HCT116 (cell line): ENCODE results near the gene INIP. TPM values are rescaled to one million over a fixed set of nuclear protein-coding genes. Genes with fewer than 3 reads are reported as not detected.

Source experiments
- ATAC-seq: fragments of 200-7000 bp; cut with Tn5 transposase; 2 replicates; pipeline ENCODE4 v1.9.1; 2020; ENCODE audit warnings: mild to moderate bottlenecking, moderate library complexity
- BruUV-seq: library from RNA; stranded (reverse); fragments of 400-500 nt; replicated peaks from 2 replicates; lab custom pipeline; 2021; lab: Mats Ljungman, UMichigan
- CTCF ChIA-PET: fragments of 300-600 bp; sonication (Branson Sonifier 250); formaldehyde crosslinking; loops from one replicate; lab custom pipeline; 2021; ENCODE audit warnings: antibody characterized with exemption; lab: Charles Lee
- POLR2A ChIA-PET: fragments of 300-600, 350-600 bp; sonication (Branson Sonifier 250); formaldehyde crosslinking; loops from one replicate; lab custom pipeline; 2021; ENCODE audit warnings: antibody characterized with exemption; lab: Charles Lee
- RAD21 ChIA-PET, 2 experiments: fragments of 300-600 bp; sonication (Branson Sonifier 250); formaldehyde crosslinking; loops; one replicate each; lab custom pipeline; 2023; ENCODE audit warnings: low total read pairs in 2 of 2; ENCODE audit not compliant: uncharacterized antibody in 2 of 2, unreplicated experiment in 2 of 2, low non-redundant PET in 1 of 2; lab: Charles Lee
- DNase-seq: peaks from one replicate; pipeline ENCODE4 v3.0.0-alpha.2; 2010; ENCODE audit warnings: low read depth, low spot score
- H2AFZ ChIP-seq: fragments of 200-600 bp; shearing (Covaris generic), sonication (generic); 2 replicates; pipeline ENCODE4 v1.6.1; 2017; ENCODE audit warnings: low read depth, mixed run types, mixed read lengths, antibody characterized with exemption, low read length; ENCODE audit not compliant: poor library complexity, severe bottlenecking
- H3K27ac ChIP-seq: 2 replicates; pipeline ENCODE4 v1.5.1; 2012; ENCODE audit warnings: low read depth, low read length
- H3K27me3 ChIP-seq: fragments of 200-600 bp; sonication (generic); 2 replicates; pipeline ENCODE4 v1.6.1; 2016; ENCODE audit warnings: mixed run types, low read length, mixed read lengths; ENCODE audit not compliant: insufficient read depth
- H3K36me3 ChIP-seq, 2 experiments: fragments of 200-500 bp in 1 of 2; fragments of 200-600 bp in 1 of 2; sonication (Bioruptor generic) in 1 of 2; sonication (generic) in 1 of 2; 2 replicates each; pipeline versions ENCODE4 v1.5.1 to v1.6.1; 2014 to 2016; ENCODE audit warnings: low read length in 2 of 2, inconsistent platforms in 1 of 2, mixed read lengths in 1 of 2, mixed run types in 1 of 2; ENCODE audit not compliant: insufficient read depth in 2 of 2, control insufficient read depth in 1 of 2
- H3K4me1 ChIP-seq, 2 experiments: fragments of 200-600 bp in 1 of 2; sonication (generic) in 1 of 2; 2 replicates each; pipeline versions ENCODE4 v1.5.1 to v1.6.1; 2012 to 2017; ENCODE audit warnings: low read length in 2 of 2, inconsistent platforms in 1 of 2, mild to moderate bottlenecking in 1 of 2, mixed read lengths in 1 of 2, mixed run types in 1 of 2, moderate library complexity in 1 of 2; ENCODE audit not compliant: insufficient read depth in 2 of 2, control insufficient read depth in 1 of 2
- H3K4me2 ChIP-seq: fragments of 200-600 bp; sonication (generic); 2 replicates; pipeline ENCODE4 v1.6.1; 2017; ENCODE audit warnings: mixed run types, low read length, mixed read lengths
- H3K4me3 ChIP-seq, 2 experiments: fragments of 200-600 bp in 1 of 2; sonication (generic) in 1 of 2; replicated peaks in 1 of 2; 2 replicates each; pipeline ENCODE4 v1.5.1; 2011 to 2016; ENCODE audit warnings: low read length in 2 of 2, control low read depth in 1 of 2, low read depth in 1 of 2, mild to moderate bottlenecking in 1 of 2, mixed read lengths in 1 of 2, mixed run types in 1 of 2
- H3K79me2 ChIP-seq: fragments of 200-600 bp; sonication (generic); 2 replicates; pipeline ENCODE4 v1.6.1; 2017; ENCODE audit warnings: mild to moderate bottlenecking, mixed run types, low read length, moderate library complexity, mixed read lengths; ENCODE audit not compliant: insufficient read depth
- H3K9ac ChIP-seq: fragments of 200-600 bp; sonication (generic); 2 replicates; pipeline ENCODE4 v1.6.1; 2016; ENCODE audit warnings: low read length, mixed read lengths
- H3K9me2 ChIP-seq: fragments of 200-600 bp; sonication (generic), shearing (Covaris generic); 2 replicates; pipeline ENCODE4 v1.6.1; 2017; ENCODE audit warnings: mixed run types, mild to moderate bottlenecking, moderate library complexity; ENCODE audit not compliant: insufficient read depth
- H3K9me3 ChIP-seq, 2 experiments: fragments of 200-500 bp in 1 of 2; fragments of 200-600 bp in 1 of 2; sonication (Bioruptor generic) in 1 of 2; sonication (generic) in 1 of 2; 2 replicates each; pipeline ENCODE4 v1.6.1; 2014 to 2017; ENCODE audit warnings: low read length in 2 of 2, mixed read lengths in 2 of 2, inconsistent platforms in 1 of 2, low read depth in 1 of 2, mild to moderate bottlenecking in 1 of 2, mixed run types in 1 of 2, moderate library complexity in 1 of 2; ENCODE audit not compliant: control insufficient read depth in 1 of 2, insufficient read depth in 1 of 2
- H4K20me1 ChIP-seq: fragments of 200-600 bp; sonication (generic), shearing (Covaris generic); 2 replicates; pipeline ENCODE4 v1.6.1; 2017; ENCODE audit warnings: mixed run types, mild to moderate bottlenecking, moderate library complexity; ENCODE audit not compliant: insufficient read depth
- CBX3 ChIP-seq: IDR thresholded peaks from 2 replicates; pipeline ENCODE4 v1.6.1; 2012; ENCODE audit warnings: low read depth
- EGR1 ChIP-seq: IDR thresholded peaks from 2 replicates; pipeline ENCODE4 v1.6.1; 2012; ENCODE audit warnings: low read depth
- ELF1 ChIP-seq: IDR thresholded peaks from 2 replicates; pipeline ENCODE4 v1.6.1; 2012; ENCODE audit warnings: low read depth, borderline replicate concordance
- EZH2phosphoT487 ChIP-seq: fragments of 200-600 bp; IDR thresholded peaks from 2 replicates; pipeline ENCODE4 v1.6.1; 2018; ENCODE audit warnings: antibody characterized with exemption, borderline replicate concordance
- FOSL1 ChIP-seq: IDR thresholded peaks from 2 replicates; pipeline ENCODE4 v1.6.1; 2012; ENCODE audit warnings: low read depth
- JUND ChIP-seq: IDR thresholded peaks from 2 replicates; pipeline ENCODE4 v1.6.1; 2012
- POLR2A ChIP-seq: IDR thresholded peaks from 2 replicates; pipeline ENCODE4 v1.7.0; 2011; ENCODE audit warnings: borderline replicate concordance; ENCODE audit not compliant: insufficient read depth, insufficient read length; ENCODE audit errors: extremely low read depth
- POLR2AphosphoS5 ChIP-seq: IDR thresholded peaks from 2 replicates; pipeline ENCODE4 v1.6.1; 2011; ENCODE audit warnings: mild to moderate bottlenecking, low read depth, low read length, moderate library complexity
- SRF ChIP-seq: IDR thresholded peaks from 2 replicates; pipeline ENCODE4 v1.6.1; 2012; ENCODE audit warnings: low read depth
- TCF7L2 ChIP-seq: IDR thresholded peaks from 2 replicates; pipeline ENCODE4 v1.7.0; 2011; ENCODE audit warnings: borderline replicate concordance, inconsistent platforms; ENCODE audit not compliant: insufficient read depth, insufficient read length; ENCODE audit errors: extremely low read depth
- YY1 ChIP-seq: IDR thresholded peaks from 2 replicates; pipeline ENCODE4 v1.6.1; 2011; ENCODE audit warnings: low read length, low read depth, moderate library complexity, mild to moderate bottlenecking; ENCODE audit not compliant: insufficient replicate concordance; ENCODE audit errors: extremely low read depth
- ZFX ChIP-seq: fragments of 450-650 bp; IDR thresholded peaks from 2 replicates; pipeline ENCODE4 v1.6.1; 2017
- intact Hi-C: fragments of 100-400 bp; cut with micrococcal nuclease; formaldehyde crosslinking; loops from 2 replicates; pipeline ENCODE4 v1.10.0; 2022
- total RNA-seq: library from RNA; stranded (reverse); gene quantifications from one replicate; pipeline ENCODE4 v1.2.1, GENCODE V29; 2021; ENCODE audit not compliant: unreplicated experiment
- TF ChIP-seq, protein P1 (sequence below): IDR thresholded peaks from 2 replicates; pipeline ENCODE4 v1.6.1; 2012
- TF ChIP-seq, protein P2 (sequence below): IDR thresholded peaks from 2 replicates; pipeline ENCODE4 v1.6.1; 2012; ENCODE audit warnings: low read depth
- TF ChIP-seq, protein P3 (sequence below), 3 experiments: fragments of 200-600 bp in 1 of 3; sonication (generic) in 1 of 3; IDR thresholded peaks in 2 of 3; conservative IDR thresholded peaks in 1 of 3; 2 replicates each; pipeline ENCODE4 v1.5.1; 2012 to 2017; ENCODE audit warnings: low read depth in 2 of 3, low read length in 2 of 3, antibody characterized with exemption in 1 of 3, borderline replicate concordance in 1 of 3, control low read depth in 1 of 3, mild to moderate bottlenecking in 1 of 3, mixed read lengths in 1 of 3, mixed run types in 1 of 3, moderate library complexity in 1 of 3; ENCODE audit not compliant: insufficient read depth in 1 of 3

INIP gene
- total RNA-seq, 1 experiment from 2014 or later: 28.9 TPM

DNA sequence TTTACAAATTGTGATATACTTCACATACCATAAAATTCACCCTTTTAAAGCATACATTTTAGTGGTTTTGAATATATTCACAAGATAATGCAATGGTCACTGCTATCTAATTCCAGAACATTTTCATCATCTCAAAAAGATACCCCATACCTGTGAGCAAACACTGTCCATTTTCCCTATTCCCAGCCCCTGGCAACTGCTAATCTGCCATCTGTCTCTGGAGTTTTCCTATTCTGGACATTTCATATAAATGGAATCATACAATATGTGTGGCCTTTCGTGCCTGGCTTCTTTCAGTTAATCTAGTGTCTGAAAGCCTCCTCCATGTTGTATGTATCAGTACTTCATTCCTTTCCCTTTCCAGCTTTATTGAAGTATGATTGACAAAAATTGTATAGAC is 47.4 kb upstream of the INIP start:
- H3K4me1 ChIP-seq: no peaks in the 10 kb centered on the region
- no TSS peak for BruUV-seq
- H3K9ac ChIP-seq: no peak overlapping the region
- CTCF ChIA-PET: no interaction called here
- H3K4me2 ChIP-seq: no peak overlapping the region
- POLR2A ChIA-PET: interaction anchor here (1.3 kb wide), 1 partner anchor 16 kb away, joined by 4 read pairs; no protein-coding TSS in a partner anchor
- no peak overlapping the region for H3K27ac ChIP-seq
- ATAC-seq: no peak
- RAD21 ChIA-PET: no interaction called here
- intact Hi-C loops: no loop called here
- no peaks in the 10 kb centered on the region; the same call in 1 of the 2 replicates for H3K79me2 ChIP-seq
- DNase-seq: no peak
- no peak overlapping the region for H3K4me3 ChIP-seq
- no peaks in the 10 kb centered on the region for H3K36me3 ChIP-seq
- no peaks in the 10 kb centered on the region for H3K9me2 ChIP-seq
- H2AFZ ChIP-seq: no peak overlapping the region
- H3K27me3 ChIP-seq: no peaks in the 10 kb centered on the region
- TF ChIP-seq ELF1: no peak
- H4K20me1 ChIP-seq: no peaks in the 10 kb centered on the region
- no peaks in the 10 kb centered on the region for H3K9me3 ChIP-seq

DNA sequence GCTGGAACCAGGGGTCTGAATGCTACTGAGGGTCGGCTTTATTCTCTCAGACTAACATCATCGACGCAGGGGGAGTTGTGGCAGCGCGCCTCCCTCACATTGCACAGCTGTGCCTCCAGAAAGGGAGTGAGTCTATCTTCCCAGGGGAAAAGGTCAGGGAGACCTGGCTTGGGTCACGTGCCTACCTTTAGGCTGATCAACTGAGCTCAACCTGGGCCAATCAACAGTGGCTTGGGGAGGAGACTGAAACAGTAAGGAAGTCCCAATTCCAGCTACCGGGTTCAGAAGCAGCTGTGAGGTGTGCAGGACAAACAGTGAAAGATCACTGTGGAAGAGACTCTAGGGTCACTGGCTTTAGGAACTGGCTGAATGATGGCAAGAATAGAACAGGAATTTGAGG is 46.9 kb upstream of the INIP start:
- no peaks in the 10 kb centered on the region for H3K9me3 ChIP-seq
- RAD21 ChIA-PET: no interaction called here
- no peaks in the 10 kb centered on the region for H3K27me3 ChIP-seq
- POLR2A ChIA-PET: interaction anchor here (1.3 kb wide), 1 partner anchor 15 kb away, joined by 4 read pairs; no protein-coding TSS in a partner anchor
- no peaks in the 10 kb centered on the region for H3K4me1 ChIP-seq
- H3K36me3 ChIP-seq: no peaks in the 10 kb centered on the region
- BruUV-seq: no TSS peak
- no peak overlapping the region for H2AFZ ChIP-seq
- H3K4me2 ChIP-seq: no peak overlapping the region
- no peak overlapping the region for H3K4me3 ChIP-seq
- no peaks in the 10 kb centered on the region; the same call in 1 of the 2 replicates for H3K79me2 ChIP-seq
- H3K27ac ChIP-seq: no peak overlapping the region
- CTCF ChIA-PET: no interaction called here
- peak; percentile 32; the same call in 1 of the 2 replicates for ATAC-seq
- no peak overlapping the region for H3K9ac ChIP-seq
- intact Hi-C loops: no loop called here
- DNase-seq: no peak
- no peaks in the 10 kb centered on the region for H4K20me1 ChIP-seq
- no peaks in the 10 kb centered on the region for H3K9me2 ChIP-seq
- TF ChIP-seq SRF (no peak), EZH2phosphoT487 (no peak), FOSL1 (no peak), JUND (no peak), YY1 (no peak), ELF1 (no peak), POLR2A (no peak), POLR2AphosphoS5 (no peak), TCF7L2 (no peak), CBX3 (no peak), ZFX (no peak), EGR1 (no peak)
- TF ChIP-seq, protein P1, sequence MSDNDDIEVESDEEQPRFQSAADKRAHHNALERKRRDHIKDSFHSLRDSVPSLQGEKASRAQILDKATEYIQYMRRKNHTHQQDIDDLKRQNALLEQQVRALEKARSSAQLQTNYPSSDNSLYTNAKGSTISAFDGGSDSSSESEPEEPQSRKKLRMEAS: no peak
- TF ChIP-seq, protein P2, sequence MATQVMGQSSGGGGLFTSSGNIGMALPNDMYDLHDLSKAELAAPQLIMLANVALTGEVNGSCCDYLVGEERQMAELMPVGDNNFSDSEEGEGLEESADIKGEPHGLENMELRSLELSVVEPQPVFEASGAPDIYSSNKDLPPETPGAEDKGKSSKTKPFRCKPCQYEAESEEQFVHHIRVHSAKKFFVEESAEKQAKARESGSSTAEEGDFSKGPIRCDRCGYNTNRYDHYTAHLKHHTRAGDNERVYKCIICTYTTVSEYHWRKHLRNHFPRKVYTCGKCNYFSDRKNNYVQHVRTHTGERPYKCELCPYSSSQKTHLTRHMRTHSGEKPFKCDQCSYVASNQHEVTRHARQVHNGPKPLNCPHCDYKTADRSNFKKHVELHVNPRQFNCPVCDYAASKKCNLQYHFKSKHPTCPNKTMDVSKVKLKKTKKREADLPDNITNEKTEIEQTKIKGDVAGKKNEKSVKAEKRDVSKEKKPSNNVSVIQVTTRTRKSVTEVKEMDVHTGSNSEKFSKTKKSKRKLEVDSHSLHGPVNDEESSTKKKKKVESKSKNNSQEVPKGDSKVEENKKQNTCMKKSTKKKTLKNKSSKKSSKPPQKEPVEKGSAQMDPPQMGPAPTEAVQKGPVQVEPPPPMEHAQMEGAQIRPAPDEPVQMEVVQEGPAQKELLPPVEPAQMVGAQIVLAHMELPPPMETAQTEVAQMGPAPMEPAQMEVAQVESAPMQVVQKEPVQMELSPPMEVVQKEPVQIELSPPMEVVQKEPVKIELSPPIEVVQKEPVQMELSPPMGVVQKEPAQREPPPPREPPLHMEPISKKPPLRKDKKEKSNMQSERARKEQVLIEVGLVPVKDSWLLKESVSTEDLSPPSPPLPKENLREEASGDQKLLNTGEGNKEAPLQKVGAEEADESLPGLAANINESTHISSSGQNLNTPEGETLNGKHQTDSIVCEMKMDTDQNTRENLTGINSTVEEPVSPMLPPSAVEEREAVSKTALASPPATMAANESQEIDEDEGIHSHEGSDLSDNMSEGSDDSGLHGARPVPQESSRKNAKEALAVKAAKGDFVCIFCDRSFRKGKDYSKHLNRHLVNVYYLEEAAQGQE: no peak
- TF ChIP-seq, protein P3, sequence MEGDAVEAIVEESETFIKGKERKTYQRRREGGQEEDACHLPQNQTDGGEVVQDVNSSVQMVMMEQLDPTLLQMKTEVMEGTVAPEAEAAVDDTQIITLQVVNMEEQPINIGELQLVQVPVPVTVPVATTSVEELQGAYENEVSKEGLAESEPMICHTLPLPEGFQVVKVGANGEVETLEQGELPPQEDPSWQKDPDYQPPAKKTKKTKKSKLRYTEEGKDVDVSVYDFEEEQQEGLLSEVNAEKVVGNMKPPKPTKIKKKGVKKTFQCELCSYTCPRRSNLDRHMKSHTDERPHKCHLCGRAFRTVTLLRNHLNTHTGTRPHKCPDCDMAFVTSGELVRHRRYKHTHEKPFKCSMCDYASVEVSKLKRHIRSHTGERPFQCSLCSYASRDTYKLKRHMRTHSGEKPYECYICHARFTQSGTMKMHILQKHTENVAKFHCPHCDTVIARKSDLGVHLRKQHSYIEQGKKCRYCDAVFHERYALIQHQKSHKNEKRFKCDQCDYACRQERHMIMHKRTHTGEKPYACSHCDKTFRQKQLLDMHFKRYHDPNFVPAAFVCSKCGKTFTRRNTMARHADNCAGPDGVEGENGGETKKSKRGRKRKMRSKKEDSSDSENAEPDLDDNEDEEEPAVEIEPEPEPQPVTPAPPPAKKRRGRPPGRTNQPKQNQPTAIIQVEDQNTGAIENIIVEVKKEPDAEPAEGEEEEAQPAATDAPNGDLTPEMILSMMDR (IDR thresholded peaks at IDR 0.05 in 2 of 3, conservative IDR thresholded peaks at IDR 0.05 in 1 of 3; ENCODE audit: borderline replicate concordance in 1 of 3, insufficient read depth in 1 of 3, low read depth in 2 of 3, low read length in 2 of 3): no peak
